ENCODE results near the gene TRPV3.
"Not testable (repeated sequence)": the region's sequence is repeated elsewhere in the genome, so short reads cannot be mapped to it uniquely, and the experiment has no call there.

TRPV3 gene

GRCh38 chr17:3466355-3466754 lies 91.3 kb downstream of the TRPV3 start:
- not testable (repeated sequence) for DNase-seq
